Hypothalamus (tissue), 51 donors: ENCODE measurements around the gene DRAXIN.

Experiments
- DNase-seq, 51 donors: peaks; one replicate each; lab custom pipeline; 2025; lab: John Stamatoyannopoulos, UW

DRAXIN gene

DNA sequence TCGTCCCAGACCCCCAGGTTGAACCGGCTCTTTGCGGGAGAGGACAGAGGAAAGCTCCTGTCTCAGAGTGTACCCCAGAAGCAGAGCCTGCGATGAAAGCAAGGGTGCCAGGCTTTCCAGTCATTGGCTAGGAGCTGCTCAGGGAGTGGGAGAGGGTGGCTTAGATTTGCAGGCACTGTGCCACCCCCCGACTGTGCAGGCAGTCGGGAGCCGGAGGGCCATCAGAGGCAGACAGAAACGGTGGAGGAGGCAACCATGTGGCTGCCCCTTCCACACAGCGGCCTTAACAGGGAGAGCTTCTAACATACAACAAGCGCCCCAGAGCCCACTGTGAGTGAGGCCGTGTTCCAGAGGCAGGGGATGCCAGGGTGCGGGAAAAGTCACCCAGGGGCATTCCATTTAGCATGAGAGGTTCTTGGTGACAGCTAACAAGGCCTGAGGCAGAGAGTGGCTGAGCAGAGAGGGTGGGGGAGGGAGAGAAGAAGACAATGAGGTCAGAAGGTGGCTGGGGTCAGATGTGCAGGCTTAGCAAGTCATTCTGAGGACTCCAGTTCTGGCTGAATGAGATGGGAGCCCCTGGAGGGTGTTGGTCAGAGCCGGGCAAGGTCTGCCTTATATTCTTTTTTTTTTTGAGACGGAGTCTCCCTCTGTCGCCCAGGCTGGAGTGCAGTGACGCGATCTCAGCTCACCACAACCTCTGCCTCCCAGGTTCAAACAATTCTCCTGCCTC lies 61.0 kb downstream of the DRAXIN start:
- no peak for DNase-seq

- DNase-seq = no peak
Measured at GRCh38 chr1:11753555-11754208, 62.2 kb downstream of the DRAXIN start.

- no peak for DNase-seq
Measured at GRCh38 chr1:11757047-11757446, 65.5 kb downstream of the DRAXIN start.

DNA sequence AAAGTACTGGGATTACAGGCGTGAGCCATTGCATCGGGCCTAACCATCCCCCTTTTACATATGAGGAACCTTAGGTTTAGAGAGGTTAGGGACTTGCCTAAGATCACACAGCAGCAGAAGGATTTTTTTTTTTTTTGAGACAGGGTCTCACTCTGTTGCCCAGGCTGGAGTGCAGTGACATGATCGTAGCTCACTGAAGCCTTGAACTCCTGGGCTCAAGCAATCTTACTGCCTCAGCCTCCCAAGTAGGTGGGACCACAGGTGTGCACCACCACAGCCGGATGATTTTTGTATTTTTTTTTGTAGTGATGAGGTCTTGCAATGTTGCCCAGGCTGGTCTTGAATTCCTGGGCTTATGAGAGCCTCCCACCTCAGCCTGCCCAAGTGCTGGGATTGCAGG lies 68.3 kb downstream of the DRAXIN start:
- DNase-seq = no peak

- DNase-seq = no peak
Measured at GRCh38 chr1:11761285-11761684, 69.8 kb downstream of the DRAXIN start.

GRCh38 chr1:11761988-11762406 lies 70.5 kb downstream of the DRAXIN start, which contains the start of gene C1orf167:
Gene C1orf167 (plus strand): TSS chr1:11762193. CDS start chr1:11764401, 2,208 bp downstream.
- DNase-seq = no peak

DNA sequence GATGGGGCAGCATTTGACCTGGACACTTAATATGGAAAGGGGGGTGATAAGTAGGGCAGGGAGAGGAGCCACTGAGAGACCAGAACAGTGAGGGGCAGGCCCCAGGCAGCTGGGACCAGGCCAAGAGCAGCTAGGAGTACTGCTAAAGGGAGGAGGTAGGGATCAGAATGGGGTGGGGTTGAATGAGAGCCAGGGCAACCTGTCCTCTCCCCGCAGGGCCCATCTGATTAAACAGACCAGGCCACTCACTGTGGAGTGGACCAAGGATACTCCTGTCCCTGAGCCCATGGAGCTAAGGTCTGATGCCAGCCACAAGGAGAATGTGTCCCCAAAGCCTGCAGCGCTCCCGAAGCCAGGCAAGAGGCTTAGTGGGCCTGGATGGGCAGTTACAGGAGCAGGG lies 72.6 kb downstream of the DRAXIN start:
- no peak for DNase-seq

GRCh38 chr1:11764519-11764918 lies 73.0 kb downstream of the DRAXIN start:
- DNase-seq = no peak

GRCh38 chr1:11765661-11766428 lies 74.3 kb downstream of the DRAXIN start:
- DNase-seq = no peak

GRCh38 chr1:11766429-11766776 lies 74.9 kb downstream of the DRAXIN start:
- no peak for DNase-seq

DNA sequence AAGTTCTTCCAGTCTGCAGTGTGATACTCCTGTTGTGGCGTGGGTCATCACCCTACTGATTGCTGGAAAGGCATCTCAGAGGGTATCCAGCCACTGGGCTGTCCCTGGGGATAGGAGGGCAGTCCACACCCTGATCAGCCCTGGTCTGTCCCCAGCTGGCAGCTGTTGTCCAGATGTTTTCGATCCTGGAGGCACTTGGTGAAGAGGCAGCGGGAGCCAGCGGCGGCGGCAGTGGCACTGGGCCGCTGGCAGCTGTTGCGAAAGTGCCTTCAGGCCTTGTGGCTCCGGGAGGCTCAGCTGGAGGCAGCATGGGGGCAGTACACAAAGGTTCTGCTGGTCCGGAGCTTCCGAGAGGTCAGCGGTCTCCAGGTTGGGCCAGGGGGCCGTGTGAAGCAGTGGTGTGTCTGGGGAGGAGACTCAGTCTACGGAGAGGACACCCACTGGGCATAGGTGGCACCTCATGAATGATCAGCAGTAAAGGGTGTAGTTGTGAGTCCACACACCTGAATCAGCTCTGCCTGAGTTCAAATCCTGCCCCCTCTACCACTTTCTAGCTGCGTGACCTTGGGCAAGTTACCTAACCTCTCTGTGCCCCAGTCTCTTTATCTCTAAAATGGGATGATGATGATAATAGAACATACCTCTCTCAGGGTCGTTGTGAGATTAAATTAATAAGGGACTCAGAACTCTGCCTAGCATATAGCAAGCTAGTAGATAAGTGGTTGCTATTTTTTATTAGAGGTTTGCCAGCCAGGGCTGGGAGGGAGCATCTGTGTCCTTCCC lies 76.6 kb downstream of the DRAXIN start:
- no peak for DNase-seq

DNA sequence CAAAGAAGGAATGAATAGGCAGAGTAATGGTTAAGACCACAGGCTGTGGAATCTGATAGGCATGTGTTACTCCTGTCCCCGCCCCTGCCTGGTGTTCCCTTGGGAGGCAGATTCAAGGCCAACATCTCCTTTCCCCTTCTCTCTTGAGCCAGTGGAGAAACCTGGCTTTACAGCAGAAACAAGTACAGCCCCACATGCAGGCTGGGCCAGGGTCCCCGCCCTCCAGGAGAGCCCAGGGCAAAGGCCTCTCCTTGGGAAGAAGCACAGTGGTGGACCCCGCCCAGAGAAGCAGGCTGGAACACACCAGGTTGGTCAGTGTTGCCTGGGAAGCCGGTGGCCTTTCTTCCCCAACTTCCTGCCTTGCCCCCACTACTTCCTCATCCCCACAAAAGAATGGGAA lies 77.3 kb downstream of the DRAXIN start:
- DNase-seq = no peak

DNA sequence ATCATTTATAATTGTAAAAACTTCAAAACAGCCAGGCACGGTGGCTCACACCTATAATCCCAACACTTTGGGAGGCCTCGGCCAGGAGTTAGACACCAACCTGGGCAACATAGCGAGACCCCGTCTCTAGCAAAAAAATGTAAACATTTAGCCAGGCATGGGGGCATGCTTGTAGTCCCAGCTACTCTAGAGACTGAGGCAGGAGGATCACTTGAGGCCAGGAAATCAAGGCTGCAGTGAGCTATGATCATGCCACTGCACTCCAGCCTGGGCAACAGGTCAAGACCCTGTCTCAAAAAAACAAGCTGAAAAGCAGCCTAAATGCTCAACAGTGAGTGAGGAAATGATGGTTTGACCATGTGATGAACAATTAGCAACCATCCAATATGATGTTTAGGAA lies 77.8 kb downstream of the DRAXIN start:
- no peak for DNase-seq

GRCh38 chr1:11770011-11770410 lies 78.5 kb downstream of the DRAXIN start:
- DNase-seq = no peak

DNA sequence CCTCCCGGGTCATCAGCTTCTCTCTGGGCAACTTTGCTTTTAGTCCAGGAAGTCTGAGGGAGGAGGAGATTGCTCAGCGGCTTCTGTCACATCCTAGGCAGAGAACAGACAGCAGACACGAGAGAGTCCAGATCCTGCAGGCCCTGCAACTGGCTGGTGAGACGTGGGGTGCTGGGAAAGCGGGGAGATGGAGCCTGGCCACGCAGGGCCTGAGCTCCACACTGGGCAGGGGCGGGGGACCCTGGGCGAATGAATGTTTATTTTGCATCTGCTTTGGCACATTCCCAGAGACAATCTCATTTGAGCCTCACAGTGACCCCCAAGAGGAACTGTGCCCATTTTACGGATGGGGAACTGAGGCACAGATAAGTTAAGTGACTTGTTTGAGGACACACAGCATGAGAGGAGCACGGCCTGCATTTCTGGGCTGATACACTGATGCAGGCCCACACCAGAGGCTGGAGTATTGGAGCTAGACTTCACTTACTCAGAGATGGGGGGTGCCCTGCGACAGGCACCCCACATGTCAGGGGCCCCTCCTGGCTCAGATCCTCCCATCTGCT lies 80.1 kb downstream of the DRAXIN start:
- no peak for DNase-seq

DNA sequence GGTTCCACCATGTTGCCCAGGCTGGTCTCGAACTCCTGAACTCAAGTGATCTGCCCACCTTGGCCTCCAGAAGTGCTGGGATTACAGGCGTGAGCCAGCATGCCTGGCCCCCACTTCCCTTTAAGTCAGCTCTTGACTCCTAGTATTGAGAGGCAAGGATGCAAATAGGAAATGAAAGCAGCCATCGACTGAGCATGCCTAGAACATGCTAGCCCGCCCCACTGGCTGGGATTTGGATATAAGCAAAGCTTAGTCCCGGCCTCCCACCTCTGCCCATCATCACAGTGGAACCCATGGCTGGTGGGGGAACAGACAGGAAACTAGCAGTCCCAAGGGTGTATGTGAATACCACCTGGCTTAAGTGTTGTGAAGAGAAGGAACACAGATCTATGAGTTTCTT lies 80.9 kb downstream of the DRAXIN start:
- DNase-seq = no peak

GRCh38 chr1:11774753-11775152 lies 83.2 kb downstream of the DRAXIN start:
- DNase-seq = no peak
